ENCODE measurements around the gene ALPK3. TPM values are rescaled to one million over a fixed set of nuclear protein-coding genes. Genes with fewer than 3 reads are reported as not detected.

The ALPK3 gene
- polyA plus RNA-seq, 1 donor from 2014 or later: not detected

GRCh38 chr15:84915606-84915958, 98.4 kb downstream of the ALPK3 start:
- Histone ChIP-seq H3K79me2 (replicated peaks; ENCODE audit: insufficient read depth, low read length) (no peaks in the 10 kb centered on the region), H3K4me2 (ENCODE audit: low read length) (no peak overlapping the region), H3K27ac (ENCODE audit: low read length) (no peak overlapping the region), H3K4me3 (ENCODE audit: low read length) (no peak overlapping the region), H2AFZ (ENCODE audit: low read depth, low read length) (no peak overlapping the region), H4K20me1 (ENCODE audit: insufficient read depth) (no peaks in the 10 kb centered on the region), H3K36me3 (ENCODE audit: insufficient read depth, low read length) (no peaks in the 10 kb centered on the region), H3K9ac (ENCODE audit: low read length) (no peak overlapping the region), H3K9me2 (ENCODE audit: insufficient read depth, low read length) (no peaks in the 10 kb centered on the region), H3F3A (ENCODE audit: insufficient read depth, low read length, poor library complexity, severe bottlenecking) (no peaks in the 10 kb centered on the region), H3K9me3 (ENCODE audit: low read length) (no peaks in the 10 kb centered on the region), H3K27me3 (ENCODE audit: insufficient read depth, low read depth, low read length) (no peaks in the 10 kb centered on the region)
- TF ChIP-seq MXI1 (conservative IDR thresholded peaks at IDR 0.05; ENCODE audit: poor library complexity, severe bottlenecking): no peak
- TF ChIP-seq REST (IDR thresholded peaks at IDR 0.05; ENCODE audit: borderline replicate concordance): no peak
- no peak for TF ChIP-seq TAF1 (IDR thresholded peaks at IDR 0.05; ENCODE audit: low read depth)
- no peak for TF ChIP-seq EP300 (conservative IDR thresholded peaks at IDR 0.05; ENCODE audit: poor library complexity, severe bottlenecking)
- no peak for TF ChIP-seq EZH2 (IDR thresholded peaks at IDR 0.05; ENCODE audit: borderline replicate concordance, insufficient read depth, low read length, poor library complexity, severe bottlenecking)
- TF ChIP-seq SMC3 (conservative IDR thresholded peaks at IDR 0.05; ENCODE audit: poor library complexity): no peak
- no peak for TF ChIP-seq RAD21 (conservative IDR thresholded peaks at IDR 0.05)
- no peak for TF ChIP-seq POLR2AphosphoS5 (IDR thresholded peaks at IDR 0.05)
- no peak for TF ChIP-seq CTCF (IDR thresholded peaks at IDR 0.05; ENCODE audit: poor library complexity, severe bottlenecking)

- H3K9me3 ChIP-seq (ENCODE audit: low read length): no peaks in the 10 kb centered on the region
- H3K27me3 ChIP-seq (ENCODE audit: insufficient read depth, low read depth, low read length): no peaks in the 10 kb centered on the region
- H3K27ac ChIP-seq (ENCODE audit: low read length): no peak overlapping the region
- no peaks in the 10 kb centered on the region for H3K9me2 ChIP-seq (ENCODE audit: insufficient read depth, low read length)
- H3F3A ChIP-seq (ENCODE audit: insufficient read depth, low read length, poor library complexity, severe bottlenecking): no peaks in the 10 kb centered on the region
- H3K36me3 ChIP-seq (ENCODE audit: insufficient read depth, low read length): no peaks in the 10 kb centered on the region
- H4K20me1 ChIP-seq (ENCODE audit: insufficient read depth): no peaks in the 10 kb centered on the region
- H3K4me3 ChIP-seq (ENCODE audit: low read length): no peak overlapping the region
- H3K9ac ChIP-seq (ENCODE audit: low read length): no peak overlapping the region
- no peaks in the 10 kb centered on the region for H3K79me2 ChIP-seq (replicated peaks; ENCODE audit: insufficient read depth, low read length)
- no peak for TF ChIP-seq EZH2 (IDR thresholded peaks at IDR 0.05; ENCODE audit: borderline replicate concordance, insufficient read depth, low read length, poor library complexity, severe bottlenecking)
- no peak for TF ChIP-seq MXI1 (conservative IDR thresholded peaks at IDR 0.05; ENCODE audit: poor library complexity, severe bottlenecking)
- no peak for TF ChIP-seq EP300 (conservative IDR thresholded peaks at IDR 0.05; ENCODE audit: poor library complexity, severe bottlenecking)
- no peak for TF ChIP-seq RAD21 (conservative IDR thresholded peaks at IDR 0.05)
- TF ChIP-seq TAF1 (IDR thresholded peaks at IDR 0.05; ENCODE audit: low read depth): no peak
- TF ChIP-seq REST (IDR thresholded peaks at IDR 0.05; ENCODE audit: borderline replicate concordance): no peak
- no peak for TF ChIP-seq POLR2AphosphoS5 (IDR thresholded peaks at IDR 0.05)
- no peak for TF ChIP-seq CTCF (IDR thresholded peaks at IDR 0.05; ENCODE audit: poor library complexity, severe bottlenecking)
- TF ChIP-seq SMC3 (conservative IDR thresholded peaks at IDR 0.05; ENCODE audit: poor library complexity): no peak
- H3K4me2 ChIP-seq (ENCODE audit: low read length): no peak overlapping the region
- H2AFZ ChIP-seq (ENCODE audit: low read depth, low read length): no peak overlapping the region
These were observed 100.3 kb downstream of the ALPK3 start for GRCh38 chr15:84917452-84917851.
